Measurements from ENCODE around the gene RNU5D-1.
A peak's percentile ranks its signal among the peaks of the same experiment; 100 is the strongest.

RNU5D-1 gene

DNA sequence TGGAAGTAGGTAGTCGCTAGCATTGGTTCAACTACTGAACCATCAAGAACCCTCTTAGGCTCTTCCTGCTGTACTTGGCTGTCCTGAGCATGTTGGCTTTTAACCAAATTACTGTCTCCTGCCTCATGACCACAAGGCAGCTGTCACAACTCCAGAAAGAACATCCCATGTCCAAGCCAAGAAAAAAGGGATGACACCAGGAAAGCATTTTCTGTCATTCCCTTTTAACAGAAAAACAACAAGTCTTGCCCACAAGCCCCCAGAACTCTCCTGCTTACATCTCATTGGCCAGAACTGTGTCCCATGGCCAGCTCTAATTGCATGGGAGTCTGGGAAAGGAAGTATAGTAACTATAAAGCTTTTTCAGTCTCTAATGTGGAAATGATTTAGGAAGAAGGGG, 2.4 kb upstream of the RNU5D-1 start:
- DNase-seq (ENCODE audit: low read depth in 2 of 2), result no peak

DNA sequence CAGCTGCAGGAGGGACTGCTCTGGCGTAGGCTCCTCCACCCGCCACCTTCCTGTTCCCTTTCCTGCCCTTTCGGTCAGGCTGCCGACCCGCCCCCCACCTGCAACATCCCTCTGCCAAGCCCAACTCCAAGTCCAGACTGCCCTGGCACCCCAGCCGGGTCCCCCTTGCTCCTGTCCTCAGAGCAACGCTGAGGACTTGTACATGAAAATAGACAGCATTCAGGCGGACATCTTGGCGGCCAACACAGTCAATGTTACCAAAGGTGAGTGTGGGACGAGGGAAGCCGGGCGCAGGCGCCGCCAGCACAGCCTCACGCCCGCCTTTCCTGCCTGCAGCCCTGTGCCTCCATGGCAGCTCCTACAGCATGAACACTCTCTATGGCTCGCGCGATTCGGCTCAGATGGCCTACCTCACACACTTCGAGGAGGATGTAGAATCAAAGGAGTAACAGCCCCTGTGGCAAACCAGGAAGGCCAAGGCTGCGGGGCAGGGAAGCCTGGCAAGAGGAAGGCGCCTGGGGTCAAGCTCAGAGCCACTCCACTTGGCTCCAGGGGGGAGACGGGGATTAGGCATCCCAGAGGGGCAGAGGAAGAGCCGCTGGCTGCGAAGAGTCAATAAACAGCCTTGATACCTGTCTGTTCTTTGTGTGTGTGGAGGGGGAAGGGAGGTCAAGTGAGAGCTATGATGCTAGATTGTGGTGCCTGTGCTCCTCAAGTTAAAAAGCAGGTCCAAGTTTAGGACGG, 5.8 kb downstream of the RNU5D-1 start:
- DNase-seq (ENCODE audit: low read depth in 2 of 2), result no peak

DNA sequence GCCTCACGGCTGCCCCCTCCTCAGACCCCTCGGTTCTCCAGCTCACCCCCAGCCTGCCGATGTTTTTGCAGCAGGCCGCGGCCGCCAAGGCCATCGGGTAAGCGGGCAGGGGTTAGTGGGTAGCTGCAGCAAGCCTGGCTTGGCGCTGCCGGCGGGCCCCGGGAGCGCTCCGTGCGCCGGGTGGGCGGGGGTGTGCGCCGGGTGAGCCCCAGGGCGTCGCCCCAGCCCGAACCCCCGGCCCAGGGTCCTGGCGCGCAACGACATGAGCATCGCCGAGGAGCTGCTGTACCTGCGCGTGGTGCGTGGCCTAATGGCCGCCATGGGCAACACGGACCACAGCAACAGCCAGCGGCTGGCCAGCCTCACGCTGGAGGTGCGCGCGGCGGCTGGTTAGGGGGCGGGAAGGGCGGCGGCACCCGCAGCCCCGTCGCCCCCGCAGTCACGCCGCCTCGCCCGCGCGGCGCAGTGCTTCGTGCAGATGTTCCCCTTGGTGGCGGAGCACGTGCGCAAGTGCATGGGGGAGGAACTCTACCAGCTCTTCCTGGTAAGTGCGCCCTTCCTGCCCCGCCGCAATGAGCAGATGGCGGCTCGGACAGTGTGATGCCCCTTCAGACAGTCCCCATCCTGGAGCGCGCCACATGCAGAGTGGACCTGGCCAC, 6.5 kb downstream of the RNU5D-1 start:
- DNase-seq (ENCODE audit: low read depth in 2 of 2), result no peak

DNA sequence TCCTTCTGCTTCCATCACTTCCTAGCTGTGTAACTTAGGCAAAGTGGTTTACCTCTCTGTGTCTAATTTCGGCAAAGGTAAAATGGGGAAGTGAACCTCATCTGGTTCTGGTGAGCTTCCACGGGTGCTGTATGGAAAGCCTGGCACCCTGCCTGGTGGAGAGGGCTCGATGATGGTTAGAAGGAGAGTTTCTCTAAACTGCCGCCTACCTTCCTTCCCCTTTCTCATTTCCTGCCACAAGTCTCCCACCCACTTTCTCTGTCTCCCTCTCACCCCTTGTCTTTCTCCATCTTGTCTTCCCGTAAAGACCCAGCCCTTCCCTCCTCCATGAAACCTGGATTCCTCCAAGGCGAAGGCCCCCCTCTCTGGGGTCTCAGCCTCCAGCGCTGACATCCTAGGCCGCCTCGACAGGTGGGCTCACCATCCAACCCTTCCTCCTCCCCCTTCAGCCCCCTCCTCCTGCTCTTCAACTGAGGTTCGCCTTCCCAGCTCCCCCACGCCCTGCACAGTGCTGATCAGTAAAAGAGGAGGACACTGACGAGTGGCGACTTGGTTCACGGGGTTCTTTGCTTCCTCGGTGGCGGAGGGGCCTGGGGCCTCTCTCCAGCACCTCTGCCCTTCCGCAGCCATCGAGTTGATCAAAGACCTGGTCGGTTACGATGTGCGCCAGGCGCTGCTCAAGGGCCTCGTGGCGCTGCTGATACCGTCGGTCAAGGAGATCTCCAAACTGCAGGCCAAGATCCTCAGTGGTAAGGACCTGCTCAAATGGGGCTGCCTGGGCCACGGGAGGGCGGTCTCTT, 7.3 kb downstream of the RNU5D-1 start:
- DNase-seq (ENCODE audit: low read depth in 2 of 2), result no peak

DNA sequence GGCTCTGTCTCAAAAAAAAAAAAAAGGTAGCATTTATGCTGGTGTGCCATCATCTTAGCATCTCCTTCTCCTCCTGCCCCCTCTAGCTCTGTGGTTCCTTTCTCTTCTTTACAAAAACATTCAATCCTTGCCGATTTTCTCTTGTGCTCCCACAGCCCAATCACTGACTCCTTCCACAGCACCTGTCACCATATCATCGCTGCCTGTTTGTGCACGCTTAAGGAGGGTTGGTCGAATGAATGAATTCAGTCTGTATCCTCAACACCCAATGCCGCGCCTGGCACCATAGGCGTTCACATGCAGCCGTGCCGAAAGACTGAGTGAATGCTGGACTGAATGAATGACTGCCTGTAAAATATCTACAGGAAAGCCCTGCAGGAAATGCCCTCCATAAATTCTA, 7.9 kb downstream of the RNU5D-1 start:
- no peak for DNase-seq (ENCODE audit: low read depth in 2 of 2)

DNA sequence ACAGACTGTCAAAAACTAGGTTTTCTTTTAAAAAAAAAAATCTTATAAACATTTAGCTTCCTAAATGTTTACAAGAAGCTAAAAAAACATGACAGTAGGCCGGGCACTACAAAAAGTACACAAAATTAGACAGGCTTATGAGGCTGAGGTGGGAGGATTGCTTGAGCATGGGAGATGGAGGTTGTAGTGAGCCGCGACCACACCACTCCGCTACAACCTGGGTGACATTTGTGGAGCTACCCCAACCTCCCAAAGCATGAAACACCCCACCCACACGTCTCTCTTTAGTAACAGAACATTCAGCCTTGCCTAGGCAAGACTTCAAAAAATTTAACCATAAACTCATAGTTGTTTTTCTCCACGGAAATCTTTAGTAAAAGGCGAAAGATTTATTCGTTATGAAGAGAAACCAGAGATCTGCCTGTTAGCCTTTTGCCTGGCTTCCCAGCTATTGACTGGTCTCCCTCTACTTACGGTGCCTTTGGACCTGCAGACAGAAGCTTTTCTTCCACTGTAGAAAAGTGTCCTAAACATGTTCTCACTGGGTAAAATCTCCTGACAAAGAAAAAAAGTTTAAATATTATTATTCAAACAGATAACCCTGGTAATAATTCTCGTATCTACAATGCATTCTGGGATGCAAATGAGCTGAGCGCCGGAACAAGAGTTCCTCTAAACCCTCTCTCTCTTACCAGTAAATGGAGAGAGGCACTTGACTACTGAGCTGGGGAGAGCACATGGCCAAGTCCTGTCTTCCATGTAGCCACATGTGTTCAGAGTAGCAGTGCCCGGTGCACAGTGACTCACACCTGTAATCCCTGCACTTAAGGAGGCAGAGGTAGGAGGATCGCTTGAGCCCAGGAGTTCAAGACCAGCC, 9.2 kb downstream of the RNU5D-1 start:
- peak; percentile 73 to 78 for DNase-seq (ENCODE audit: low read depth in 2 of 2)

DNA sequence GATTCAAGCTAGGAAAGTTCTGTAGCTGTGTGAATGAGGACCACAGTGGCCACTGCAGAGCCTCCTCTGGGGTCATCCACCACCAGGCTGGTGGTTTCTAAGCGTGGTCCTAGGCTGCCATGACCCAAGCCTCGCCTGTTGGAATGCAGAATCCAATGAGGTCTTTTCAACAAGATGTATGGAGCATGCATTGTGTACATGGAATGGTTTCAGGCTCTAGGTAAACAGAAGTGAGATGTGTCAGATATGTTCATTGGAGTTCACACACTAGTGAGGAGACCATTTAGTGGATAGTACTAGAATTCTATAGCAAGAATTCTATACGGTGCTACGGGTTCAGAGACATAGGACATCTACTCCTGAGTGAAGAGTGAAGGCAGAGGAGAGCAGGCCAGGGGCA, 10.7 kb downstream of the RNU5D-1 start:
- no peak for DNase-seq (ENCODE audit: low read depth in 2 of 2)

DNA sequence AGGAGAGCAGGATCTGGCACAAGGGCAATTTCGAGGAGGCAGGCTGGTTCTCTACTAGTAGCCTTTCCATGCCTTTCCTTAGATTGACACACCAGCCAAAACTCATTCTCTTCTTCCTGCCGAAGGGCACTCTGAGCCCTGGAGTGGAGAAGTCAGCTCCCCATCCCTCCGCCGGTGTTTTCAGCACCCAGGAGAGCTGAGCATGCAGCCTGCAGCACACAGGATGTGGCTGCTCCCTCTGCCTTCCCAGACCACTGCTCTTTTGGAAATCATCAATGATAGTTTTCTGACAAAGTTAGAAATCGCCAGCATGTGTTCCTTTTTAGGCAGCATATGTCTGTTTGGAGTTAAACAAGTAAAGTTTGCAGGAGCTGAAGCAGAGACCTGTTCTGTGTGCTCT, 11.7 kb downstream of the RNU5D-1 start:
- DNase-seq (ENCODE audit: low read depth in 2 of 2), result no peak

DNA sequence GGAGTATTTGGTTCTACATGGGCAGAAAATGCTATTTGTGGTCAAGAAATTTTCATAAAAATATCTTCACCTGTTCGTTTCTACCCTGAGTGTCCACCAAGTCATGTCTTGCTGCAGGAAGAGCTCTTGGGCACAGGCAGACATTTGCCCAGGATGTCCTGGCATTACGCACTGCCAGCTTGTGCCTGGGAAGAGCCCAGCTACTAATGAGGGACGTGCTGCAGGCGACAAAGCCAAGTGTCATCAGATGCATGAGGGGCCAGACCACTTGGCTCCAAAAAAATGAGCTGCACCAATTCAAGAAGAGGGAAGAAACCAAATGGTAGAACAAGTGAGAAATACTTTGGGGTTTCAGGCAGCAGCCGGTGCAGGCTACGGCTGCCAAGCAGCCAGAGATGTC, 12.9 kb downstream of the RNU5D-1 start:
- no peak for DNase-seq (ENCODE audit: low read depth in 2 of 2)

DNA sequence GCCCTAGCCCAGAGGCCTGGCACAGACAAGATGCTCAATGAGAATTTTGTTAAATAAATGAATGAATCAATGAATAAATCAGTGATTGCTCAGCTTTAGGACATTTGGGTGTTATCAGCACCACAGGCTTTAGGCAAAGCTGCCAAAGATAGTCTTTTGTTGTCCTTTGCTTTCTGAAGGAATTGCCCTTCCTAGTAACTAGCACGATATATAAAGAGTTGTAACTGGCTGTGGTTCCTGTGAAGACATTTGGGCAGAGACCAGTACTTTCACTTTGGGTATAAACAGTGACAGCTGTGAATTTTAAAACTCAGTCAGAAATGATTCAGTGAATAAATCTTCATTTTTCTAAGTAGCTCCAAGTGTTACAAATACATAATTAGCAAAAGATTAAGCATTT, 13.3 kb downstream of the RNU5D-1 start:
- no peak for DNase-seq (ENCODE audit: low read depth in 2 of 2)

DNA sequence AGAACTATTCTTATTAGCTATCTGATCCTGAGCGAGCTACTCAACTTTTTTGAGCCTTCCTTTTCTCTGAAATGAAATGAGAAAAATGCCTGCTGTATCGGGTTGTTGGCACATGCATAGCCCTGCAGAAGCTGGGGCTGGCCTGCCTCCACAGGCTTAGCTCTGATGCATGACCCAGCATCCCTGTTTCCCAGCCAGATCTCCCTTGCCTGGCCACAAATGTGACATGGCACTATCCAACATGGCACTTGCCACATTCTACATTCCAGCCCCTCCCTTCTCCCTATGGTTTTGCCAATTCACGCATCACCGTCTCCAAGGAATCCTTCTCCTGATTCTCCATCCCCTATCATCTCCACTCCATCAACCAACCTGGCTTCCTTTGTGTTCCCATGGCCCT, 13.8 kb downstream of the RNU5D-1 start:
- no peak for DNase-seq (ENCODE audit: low read depth in 2 of 2)

DNA sequence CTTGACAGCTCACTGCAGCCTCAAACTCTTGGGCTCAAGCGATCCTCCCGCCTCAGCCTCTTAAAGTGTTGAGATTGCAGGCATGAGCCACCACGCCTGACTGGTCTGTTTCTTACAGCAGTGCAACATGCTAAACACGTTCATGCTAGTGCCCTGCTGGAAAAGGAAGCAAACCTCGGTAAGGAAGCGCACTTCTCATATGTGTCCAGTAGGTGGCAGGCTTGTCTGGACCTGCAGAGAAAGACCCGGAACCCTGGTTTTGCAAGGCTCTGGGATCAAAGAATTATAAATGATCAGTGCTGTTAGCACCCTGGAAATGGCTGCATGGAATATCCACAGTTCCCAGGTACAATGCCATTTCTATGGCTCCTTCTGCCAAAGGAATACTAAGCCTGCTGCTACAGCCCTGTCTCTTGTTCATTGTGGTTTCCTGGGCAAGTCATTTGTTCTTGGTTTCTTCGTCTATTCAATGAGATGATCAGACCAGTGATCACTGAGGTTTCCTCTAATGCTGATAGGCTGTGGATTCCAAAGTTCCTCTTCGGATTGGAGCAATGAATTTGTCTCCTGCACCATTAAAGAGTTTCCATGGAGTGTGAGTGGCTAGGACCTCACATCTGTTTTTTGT, 15.9 kb downstream of the RNU5D-1 start:
- DNase-seq (ENCODE audit: low read depth in 2 of 2), result no peak

DNA sequence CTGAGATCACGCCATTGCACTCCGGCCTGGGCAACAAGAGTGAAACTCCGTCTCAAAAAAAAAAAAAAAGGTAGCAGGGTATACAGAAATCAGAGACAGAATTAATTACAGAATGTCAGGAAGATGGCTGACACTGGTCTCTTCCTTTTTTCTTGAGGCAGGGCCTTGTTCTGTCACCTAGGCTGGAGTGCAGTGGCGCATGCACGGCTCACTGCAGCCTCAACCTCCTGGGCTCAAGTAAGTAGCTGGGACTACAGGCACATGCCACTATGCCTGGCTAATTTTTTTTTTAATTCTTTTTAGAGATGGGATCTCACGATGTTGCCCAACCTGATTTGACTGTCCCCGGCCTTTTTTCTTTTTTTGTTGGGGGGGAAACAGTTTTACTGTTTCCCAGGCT, 16.4 kb downstream of the RNU5D-1 start:
- DNase-seq (ENCODE audit: low read depth in 2 of 2), result no peak

DNA sequence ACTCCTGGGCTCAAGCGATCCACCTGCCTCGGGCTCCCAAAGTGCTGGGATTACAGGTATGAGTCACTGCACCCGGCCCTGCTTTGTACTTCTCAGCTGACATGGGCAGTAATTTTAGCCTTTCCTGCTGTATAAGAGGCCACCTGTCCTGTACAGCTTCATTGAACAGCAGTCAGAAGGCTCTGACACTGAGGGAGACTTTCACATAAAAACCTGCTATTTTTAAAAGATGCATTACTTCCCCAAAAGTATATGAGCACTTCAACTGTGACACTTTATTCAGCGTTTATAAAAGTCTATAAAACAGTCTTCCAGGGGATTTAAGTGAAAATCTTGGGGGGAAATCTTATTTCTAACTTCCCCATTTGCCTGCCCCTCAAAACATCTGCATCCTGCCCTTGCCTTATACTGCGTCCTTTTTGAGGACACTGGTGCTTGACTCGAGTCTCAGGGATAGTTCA, 17.6 kb downstream of the RNU5D-1 start:
- DNase-seq (ENCODE audit: low read depth in 2 of 2), result no peak

DNA sequence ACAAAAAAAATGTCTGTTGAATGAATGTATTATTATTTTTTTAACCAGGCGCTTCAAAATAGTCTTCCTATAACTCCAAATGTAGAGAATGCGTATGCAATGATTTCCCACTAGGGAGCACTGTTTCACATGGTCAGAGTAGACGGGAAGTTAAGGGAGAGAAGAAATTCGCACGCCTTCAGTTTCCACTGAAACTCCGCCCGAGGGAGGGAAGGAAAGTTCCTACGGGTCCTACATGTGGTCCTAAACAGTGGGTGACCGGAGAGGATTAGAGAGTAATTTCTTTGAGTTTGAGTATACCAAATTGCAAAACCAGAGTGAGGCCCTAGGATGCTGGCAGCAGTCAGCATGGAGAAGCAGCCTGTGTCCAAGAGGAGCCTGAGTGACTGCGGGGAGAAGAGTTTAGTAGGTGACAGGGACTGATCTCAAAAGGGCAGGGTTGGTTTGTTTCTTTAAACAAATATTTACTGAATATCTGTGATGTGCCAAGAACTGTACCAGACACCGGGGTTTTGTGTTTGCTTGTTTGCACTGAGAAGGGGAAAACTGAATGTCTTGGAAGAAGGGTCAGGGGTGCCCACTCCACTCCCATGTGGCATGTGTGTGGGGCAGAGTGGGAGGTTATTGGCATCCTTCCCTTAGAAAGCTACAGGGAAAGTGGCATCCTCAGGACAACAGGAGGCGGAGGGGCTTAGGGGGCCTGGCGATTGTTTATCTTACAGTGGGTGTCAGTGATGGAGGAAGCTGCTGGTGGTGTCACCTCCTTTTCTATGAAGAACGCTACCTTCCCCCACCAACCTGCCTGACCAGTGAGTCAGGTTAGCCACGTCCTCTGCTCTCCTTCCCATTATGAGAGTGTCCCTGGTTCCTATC, 22.8 kb downstream of the RNU5D-1 start:
- DNase-seq (ENCODE audit: low read depth in 2 of 2), result no peak

DNA sequence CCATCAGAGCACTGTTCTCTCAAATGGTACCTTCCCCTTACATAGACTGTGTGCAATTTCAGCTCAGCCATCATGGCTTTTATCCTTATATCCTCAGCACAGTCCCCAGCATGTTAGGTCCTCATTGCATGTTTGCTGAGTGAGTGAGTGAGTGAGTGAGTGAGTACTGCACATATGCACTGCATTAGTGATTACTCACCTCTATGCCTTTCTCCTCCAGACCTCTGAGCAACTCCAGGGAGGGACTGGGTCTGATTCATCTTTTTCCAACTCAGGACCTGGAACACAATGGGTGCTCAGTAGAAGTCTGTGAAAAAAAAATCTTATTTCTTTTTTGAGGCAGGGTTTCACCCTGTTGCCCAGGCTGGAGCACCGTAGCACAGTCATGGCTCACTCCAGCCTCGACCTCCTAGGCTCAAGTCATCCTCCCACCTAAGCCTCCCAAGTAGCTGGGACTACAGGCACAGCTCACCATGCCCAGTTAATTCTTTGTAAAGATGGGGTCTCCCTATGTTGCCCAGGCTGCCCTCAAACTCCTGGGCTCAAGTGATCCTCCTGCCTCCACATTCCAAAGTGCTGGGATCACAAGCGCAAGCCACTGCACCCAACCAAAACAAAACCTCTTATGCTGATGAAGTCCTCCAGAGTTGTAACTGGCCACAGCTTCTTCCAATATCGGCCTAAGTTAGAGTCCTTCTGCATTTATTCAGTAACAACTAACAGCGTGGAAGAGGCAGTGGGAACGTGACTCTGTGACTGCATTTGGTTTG, 23.7 kb downstream of the RNU5D-1 start:
- no peak for DNase-seq (ENCODE audit: low read depth in 2 of 2)

DNA sequence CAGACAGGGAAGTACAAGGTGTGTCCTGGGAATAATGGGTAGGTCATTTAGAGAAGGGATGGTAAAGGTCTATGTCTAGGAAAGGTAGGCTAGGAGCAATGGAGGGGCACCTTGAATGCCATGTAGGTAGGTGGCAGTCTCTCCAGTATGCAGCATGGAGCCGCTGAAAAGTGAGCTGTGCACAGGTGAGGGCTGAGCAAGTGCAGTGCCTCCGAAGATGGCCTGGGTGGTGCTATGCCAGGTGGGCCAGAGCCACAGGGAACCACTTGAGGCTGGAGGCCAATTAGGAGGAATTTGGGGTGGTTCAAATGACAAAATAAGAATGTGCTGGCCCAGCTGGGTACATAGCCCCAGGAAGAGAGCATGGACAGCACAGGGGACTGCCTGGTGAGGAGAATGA, 25.0 kb downstream of the RNU5D-1 start:
- no peak for DNase-seq (ENCODE audit: low read depth in 2 of 2)

DNA sequence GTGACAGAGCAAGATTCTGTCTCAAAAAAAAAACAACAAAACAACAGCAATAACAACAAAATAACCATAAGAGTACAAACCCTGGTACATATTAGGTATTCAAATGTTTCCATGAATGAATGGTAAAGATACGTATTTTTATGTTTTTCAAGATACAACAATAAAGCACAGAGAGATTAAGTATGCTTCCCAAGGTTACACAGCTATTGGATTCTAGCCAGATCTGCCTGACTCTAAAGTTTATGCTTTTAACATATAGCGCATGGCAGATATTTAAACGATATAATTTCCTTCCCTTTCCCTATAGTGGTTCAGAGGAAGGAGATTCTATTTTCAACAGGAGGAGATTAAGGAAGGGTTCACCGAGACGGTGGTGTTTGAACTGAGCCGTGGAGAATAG, 25.5 kb downstream of the RNU5D-1 start:
- no peak for DNase-seq (ENCODE audit: low read depth in 2 of 2)

DNA sequence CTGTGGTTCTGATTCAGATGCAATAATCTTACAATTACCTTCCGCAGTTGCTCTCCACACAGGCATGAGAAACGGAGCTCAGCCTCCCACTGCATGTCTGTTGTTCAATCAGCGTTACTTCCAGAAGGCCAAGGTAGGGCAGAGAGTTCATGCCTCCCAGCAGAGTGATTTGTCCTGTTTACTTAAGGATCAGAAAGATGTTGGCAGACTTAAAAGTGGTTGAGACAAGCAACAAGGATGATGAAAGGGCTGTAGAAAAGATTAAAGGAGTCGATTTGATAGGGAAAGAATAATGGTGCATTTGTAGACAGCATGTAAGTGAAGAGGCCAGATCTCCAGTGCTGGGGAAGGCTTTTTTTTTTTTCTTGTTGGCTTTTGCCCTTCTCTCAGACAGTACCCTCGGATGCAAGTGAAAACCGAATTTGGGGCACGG, 29.8 kb downstream of the RNU5D-1 start:
- no peak for DNase-seq (ENCODE audit: low read depth in 2 of 2)

DNA sequence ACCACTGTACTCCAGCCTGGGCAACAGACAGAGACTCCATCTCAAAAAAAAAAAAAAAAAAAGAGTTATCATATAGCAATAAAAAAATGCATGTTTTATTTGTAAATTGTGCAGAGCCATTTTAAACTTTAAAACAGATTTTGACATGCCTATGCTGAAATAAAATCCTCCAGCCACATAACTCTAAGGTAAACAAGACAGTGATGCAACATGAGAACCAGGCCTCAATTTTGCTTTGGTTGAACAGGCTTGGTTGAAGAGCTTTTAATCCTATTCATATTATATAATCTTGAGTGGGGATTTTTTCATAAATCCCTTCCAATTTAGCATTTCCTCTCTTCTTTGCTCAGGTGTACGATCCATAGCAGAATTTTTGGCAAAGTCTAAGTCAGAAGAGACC, 30.4 kb downstream of the RNU5D-1 start:
- no peak for DNase-seq (ENCODE audit: low read depth in 2 of 2)

Measured in stimulated activated CD8-positive, alpha-beta memory T cell treated with anti-CD3 and anti-CD28 coated beads, Interleukin-15, amount 100 ng/mL, for 48 hours (primary cell).